GM12878 (cell line): ENCODE data around the gene CARMIL3. TPM values are rescaled to one million over a fixed set of nuclear protein-coding genes. Genes with fewer than 3 reads are reported as not detected.
A peak's percentile ranks its signal among the peaks of the same experiment; 100 is the strongest.

Source experiments
- ATF2 ChIP-seq: IDR thresholded peaks from 2 replicates; pipeline ENCODE4 v1.6.1; 2012; ENCODE audit warnings: low read length, inconsistent platforms
- BCL11A ChIP-seq: IDR thresholded peaks from 2 replicates; pipeline ENCODE4 v1.6.1; 2011; ENCODE audit warnings: low read depth, low read length
- CREB1 ChIP-seq: IDR thresholded peaks from 2 replicates; pipeline ENCODE4 v1.6.1; 2012; ENCODE audit warnings: low read depth, mild to moderate bottlenecking, inconsistent platforms
- EGR1 ChIP-seq, 2 experiments: IDR thresholded peaks; 1 replicate in 1 of 2; 2 replicates in 1 of 2; pipeline ENCODE4 v1.6.1; 2011 to 2012; ENCODE audit warnings: low read depth in 2 of 2, low read length in 2 of 2, borderline replicate concordance in 1 of 2, mild to moderate bottlenecking in 1 of 2, moderate library complexity in 1 of 2
- GATAD2B ChIP-seq: fragments of 450-650 bp; conservative IDR thresholded peaks from 2 replicates; pipeline ENCODE4 v1.6.1; 2017; ENCODE audit warnings: low read depth, mild to moderate bottlenecking, moderate library complexity
- KLF5 ChIP-seq: fragments of 450-650 bp; IDR thresholded peaks from 2 replicates; pipeline ENCODE4 v1.6.1; 2014; ENCODE audit warnings: mild to moderate bottlenecking; ENCODE audit not compliant: partially characterized antibody
- PBX3 ChIP-seq: IDR thresholded peaks from 2 replicates; pipeline ENCODE4 v1.6.1; 2011; ENCODE audit warnings: mild to moderate bottlenecking, low read depth, low read length, moderate library complexity; ENCODE audit not compliant: insufficient replicate concordance
- POLR2AphosphoS5 ChIP-seq: IDR thresholded peaks from 2 replicates; pipeline ENCODE4 v1.6.1; 2011; ENCODE audit warnings: mild to moderate bottlenecking, low read length, inconsistent platforms
- RB1 ChIP-seq: fragments of 450-650 bp; formaldehyde crosslinking; IDR thresholded peaks from 2 replicates; pipeline ENCODE4 v1.6.1; 2017; ENCODE audit warnings: mild to moderate bottlenecking, borderline replicate concordance
- RBBP5 ChIP-seq: fragments of 200-600 bp; sonication (generic); conservative IDR thresholded peaks from 2 replicates; pipeline ENCODE4 v1.6.1; 2016
- RCOR1 ChIP-seq: conservative IDR thresholded peaks from 2 replicates; pipeline ENCODE4 v1.6.1; 2012; ENCODE audit warnings: low read depth, low read length, improper control_type of control experiment
- SMC3 ChIP-seq: IDR thresholded peaks from 2 replicates; pipeline ENCODE4 v1.6.1; 2011; ENCODE audit warnings: low read length, improper control_type of control experiment, borderline replicate concordance
- SREBF1 ChIP-seq: IDR thresholded peaks from 2 replicates; pipeline ENCODE4 v1.6.1; 2012; ENCODE audit warnings: mild to moderate bottlenecking, low read length
- SUPT20H ChIP-seq: IDR thresholded peaks from 2 replicates; pipeline ENCODE4 v1.6.1; 2011; ENCODE audit warnings: low read depth, mild to moderate bottlenecking, low read length, moderate library complexity, borderline replicate concordance; ENCODE audit not compliant: control insufficient read depth
- ZBTB4 ChIP-seq: fragments of 450-650 bp; formaldehyde crosslinking; IDR thresholded peaks from 2 replicates; pipeline ENCODE4 v1.4.0; 2022; ENCODE audit warnings: mild to moderate bottlenecking, moderate library complexity
- ZNF384 ChIP-seq: IDR thresholded peaks from 2 replicates; pipeline ENCODE4 v1.6.1; 2012; ENCODE audit warnings: low read depth, mild to moderate bottlenecking, low read length, improper control_type of control experiment, borderline replicate concordance
- ZNF622 ChIP-seq: fragments of 450-650 bp; IDR thresholded peaks from 2 replicates; pipeline ENCODE4 v1.6.1; 2017; ENCODE audit warnings: mild to moderate bottlenecking, inconsistent platforms
- ZNF687 ChIP-seq: fragments of 450-650 bp; IDR thresholded peaks from 2 replicates; pipeline ENCODE4 v1.6.1; 2017; ENCODE audit warnings: mild to moderate bottlenecking, moderate library complexity
- polyA plus RNA-seq, 11 experiments: library from polyadenylated mRNA; depleted of rRNA in 4 of 11; unstranded in 6 of 11; stranded (reverse) in 5 of 11; fragments of >200 nt; fragmentation: Nextera tagmentation in 4 of 11; fragmentation: Illumina TruSeq in 1 of 11; extraction: Ambion mirVana in 4 of 11; extraction: Trizol in 1 of 11; gene quantifications; 1 replicate in 1 of 11; 2 replicates in 10 of 11; pipeline versions ENCODE4 v1.2.1 to v1.2.3, GENCODE V29; 2011 to 2016; ENCODE audit warnings: inconsistent platforms in 2 of 11, missing spikeins in 2 of 11, low read depth in 1 of 11
- total RNA-seq, 4 experiments: library from RNA; depleted of rRNA in 3 of 4; stranded (reverse); fragments of >200 nt in 3 of 4; fragmentation: Illumina TruSeq in 1 of 4; extraction: Trizol in 1 of 4; gene quantifications; 2 replicates each; pipeline versions ENCODE4 v1.2.1 to v1.2.3, GENCODE V29; 2013 to 2021

Gene CARMIL3
- total and polyA plus RNA-seq, 10 of the 15 experiments (the other 5 are each of a cell fraction or from before 2014, with no cell fraction given) = 0.09 to 0.32 (median 0.25) TPM; not detected in 3

- TF ChIP-seq ZNF687 (peak; percentile 72; the same call in 1 of the 2 replicates), ZBTB4 (no peak), SUPT20H (no peak), ZNF384 (no peak), GATAD2B (no peak), RB1 (0 out of 2 replicates have a peak, but pooled peaks have one; percentile 22), EGR1 (IDR thresholded peaks at IDR 0.05; ENCODE audit: borderline replicate concordance in 1 of 2, low read depth in 2 of 2, low read length in 2 of 2) (peak in 1 of 2 experiments; percentile 89; a peak in 2 of 3 replicates), BCL11A (no peak), PBX3 (no peak), POLR2AphosphoS5 (peak; percentile 92), CREB1 (peak; percentile 86), SMC3 (no peak), RBBP5 (no peak), RCOR1 (no peak), ZNF622 (no peak), KLF5 (no peak), ATF2 (no peak; the same call in 1 of the 2 replicates), SREBF1 (no peak)
Observed at GRCh38 chr14:24113801-24114531, 62.2 kb downstream of the CARMIL3 start (continued).
